ENCODE results near the gene GSG1L. TPM values are rescaled to one million over a fixed set of nuclear protein-coding genes. Genes with fewer than 3 reads are reported as not detected.

Gene GSG1L
- total and polyA plus RNA-seq, 4 donors, result not detected

- peaks cover 0 to 17% (median 2%) of the 10 kb centered on the region in 4 donors for H3K36me3 ChIP-seq (ENCODE audit: control insufficient read depth in 4 of 4, insufficient read depth in 3 of 4, low read depth in 1 of 4, low read length in 3 of 4)
- no peak overlapping the region for H3K27ac ChIP-seq (ENCODE audit: low read depth in 1 of 2, low read length in 2 of 2)
- H3K27me3 ChIP-seq (ENCODE audit: control insufficient read depth in 4 of 4, insufficient read depth in 4 of 4, low read length in 3 of 4), result no peaks in the 10 kb centered on the region
- H3K9ac ChIP-seq (ENCODE audit: low read depth in 1 of 2, low read length in 2 of 2), result no peak overlapping the region
- H3K4me3 ChIP-seq (ENCODE audit: low read depth in 1 of 3, low read length in 3 of 3), result no peak overlapping the region
- TF ChIP-seq ZBTB33 (IDR thresholded peaks at IDR 0.05) (no peak), JUND (IDR thresholded peaks at IDR 0.05) (no peak), FOXA1 (IDR thresholded peaks at IDR 0.05) (no peak), ATF3 (IDR thresholded peaks at IDR 0.05) (no peak), TAF1 (conservative IDR thresholded peaks at IDR 0.05) (no peak)
- no peaks in the 10 kb centered on the region for H3K4me1 ChIP-seq (ENCODE audit: control insufficient read depth in 4 of 4, insufficient read depth in 4 of 4, low read length in 3 of 4)
- no peak for DNase-seq (ENCODE audit: low spot score)
- H3K9me3 ChIP-seq (ENCODE audit: control insufficient read depth in 4 of 4, low read length in 3 of 4), result peaks cover 0 to 3% (median under 1%) of the 10 kb centered on the region in 4 donors
- WGBS, result 94% methylated on average over 8 of the region's 8 CpGs
Observed at GRCh38 chr16:27768651-27769272, 294.8 kb downstream of the GSG1L start.

GRCh38 chr16:27767971-27768591 is 295.4 kb downstream of the GSG1L start:
- TF ChIP-seq ZBTB33 (IDR thresholded peaks at IDR 0.05), result no peak
- no peak for TF ChIP-seq FOXA1 (IDR thresholded peaks at IDR 0.05)
- no peak for TF ChIP-seq RXRA (IDR thresholded peaks at IDR 0.05)
- no peak for TF ChIP-seq JUND (IDR thresholded peaks at IDR 0.05)
- no peak for TF ChIP-seq HNF4G (IDR thresholded peaks at IDR 0.05)
- H3K9me3 ChIP-seq (ENCODE audit: control insufficient read depth in 4 of 4, low read length in 3 of 4), result peaks cover 0 to 3% (median under 1%) of the 10 kb centered on the region in 4 donors
- H3K4me1 ChIP-seq (ENCODE audit: control insufficient read depth in 4 of 4, insufficient read depth in 4 of 4, low read length in 3 of 4), result no peaks in the 10 kb centered on the region
- H3K27ac ChIP-seq (ENCODE audit: low read depth in 1 of 2, low read length in 2 of 2), result no peak overlapping the region
- no peak overlapping the region for H3K4me3 ChIP-seq (ENCODE audit: low read depth in 1 of 3, low read length in 3 of 3)
- H3K36me3 ChIP-seq (ENCODE audit: control insufficient read depth in 4 of 4, insufficient read depth in 3 of 4, low read depth in 1 of 4, low read length in 3 of 4), result peaks cover 0 to 17% (median 2%) of the 10 kb centered on the region in 4 donors
- H3K27me3 ChIP-seq (ENCODE audit: control insufficient read depth in 4 of 4, insufficient read depth in 4 of 4, low read length in 3 of 4), result no peaks in the 10 kb centered on the region
- H3K9ac ChIP-seq (ENCODE audit: low read depth in 1 of 2, low read length in 2 of 2), result no peak overlapping the region
- no peak for DNase-seq (ENCODE audit: low spot score)
- WGBS, result 92% methylated on average over 5 of the region's 5 CpGs

GRCh38 chr16:27767081-27767480 is 296.4 kb downstream of the GSG1L start:
- H3K4me3 ChIP-seq (ENCODE audit: low read depth in 1 of 3, low read length in 3 of 3), result no peak overlapping the region
- no peaks in the 10 kb centered on the region for H3K27me3 ChIP-seq (ENCODE audit: control insufficient read depth in 4 of 4, insufficient read depth in 4 of 4, low read length in 3 of 4)
- no peak overlapping the region for H3K9ac ChIP-seq (ENCODE audit: low read depth in 1 of 2, low read length in 2 of 2)
- WGBS, result 98% methylated on average over 7 of the region's 7 CpGs
- H3K36me3 ChIP-seq (ENCODE audit: control insufficient read depth in 4 of 4, insufficient read depth in 3 of 4, low read depth in 1 of 4, low read length in 3 of 4), result peaks cover 0 to 19% (median 3%) of the 10 kb centered on the region in 4 donors
- TF ChIP-seq FOXA1 (IDR thresholded peaks at IDR 0.05) (no peak), JUND (IDR thresholded peaks at IDR 0.05) (no peak), MAX (IDR thresholded peaks at IDR 0.05) (no peak)
- peaks cover 0 to 3% (median under 1%) of the 10 kb centered on the region in 4 donors for H3K9me3 ChIP-seq (ENCODE audit: control insufficient read depth in 4 of 4, low read length in 3 of 4)
- no peak overlapping the region for H3K27ac ChIP-seq (ENCODE audit: low read depth in 1 of 2, low read length in 2 of 2)
- DNase-seq (ENCODE audit: low spot score), result no peak
- no peaks in the 10 kb centered on the region for H3K4me1 ChIP-seq (ENCODE audit: control insufficient read depth in 4 of 4, insufficient read depth in 4 of 4, low read length in 3 of 4)
